Keratinocyte (primary cell): ENCODE data around the gene CD274. TPM values are rescaled to one million over a fixed set of nuclear protein-coding genes. Genes with fewer than 3 reads are reported as not detected.

Experiments
- DNase-seq: peaks from one replicate; pipeline ENCODE4 v3.0.0-alpha.2; 2011; ENCODE audit warnings: low read depth, missing footprints, low spot score
- FAIRE-seq: peaks from 2 replicates; lab custom pipeline; 2011; peaks lifted over from hg19 to GRCh38; lab: Jason Lieb, UNC
- H2AFZ ChIP-seq: 2 replicates; pipeline ENCODE4 v1.6.0; 2012; ENCODE audit warnings: low read length, control low read depth, inconsistent platforms; ENCODE audit not compliant: control insufficient read depth
- H3K27ac ChIP-seq: 2 replicates; pipeline ENCODE4 v1.5.1; 2011; ENCODE audit warnings: low read length; ENCODE audit not compliant: control insufficient read depth, insufficient read depth
- H3K27me3 ChIP-seq: 3 replicates; pipeline ENCODE4 v1.6.0; 2011; ENCODE audit warnings: low read length; ENCODE audit not compliant: control insufficient read depth, insufficient read depth; ENCODE audit errors: extremely low read depth
- H3K36me3 ChIP-seq, 2 experiments: 2 replicates in 1 of 2; 3 replicates in 1 of 2; pipeline ENCODE4 v1.5.1; 2011; ENCODE audit warnings: low read length in 2 of 2, mild to moderate bottlenecking in 1 of 2; ENCODE audit not compliant: control insufficient read depth in 2 of 2, insufficient read depth in 2 of 2; ENCODE audit errors: extremely low read depth in 1 of 2
- H3K4me1 ChIP-seq: 3 replicates; pipeline ENCODE4 v1.5.1; 2011; ENCODE audit warnings: low read length; ENCODE audit not compliant: control insufficient read depth, insufficient read depth; ENCODE audit errors: extremely low read depth
- H3K4me2 ChIP-seq: 3 replicates; pipeline ENCODE4 v1.6.0; 2011; ENCODE audit warnings: low read depth, low read length; ENCODE audit not compliant: control insufficient read depth, insufficient read depth; ENCODE audit errors: extremely low read depth
- H3K4me3 ChIP-seq, 3 experiments: fragments of 200-600 bp in 1 of 3; sonication (generic) in 1 of 3; 2 replicates in 2 of 3; 3 replicates in 1 of 3; pipeline ENCODE4 v1.5.1; 2011 to 2016; ENCODE audit warnings: low read length in 3 of 3, mild to moderate bottlenecking in 3 of 3, control low read depth in 2 of 3, inconsistent platforms in 1 of 3, low read depth in 1 of 3, mixed read lengths in 1 of 3, mixed run types in 1 of 3, moderate library complexity in 1 of 3; ENCODE audit not compliant: control insufficient read depth in 2 of 3, insufficient read depth in 2 of 3; ENCODE audit errors: extremely low read depth in 1 of 3
- H3K79me2 ChIP-seq: 2 replicates; pipeline ENCODE4 v1.6.0; 2012; ENCODE audit warnings: low read length; ENCODE audit not compliant: control insufficient read depth, insufficient read depth
- H3K9ac ChIP-seq: 3 replicates; pipeline ENCODE4 v1.6.0; 2011; ENCODE audit warnings: low read length; ENCODE audit not compliant: control insufficient read depth, insufficient read depth; ENCODE audit errors: extremely low read depth
- H3K9me1 ChIP-seq: 3 replicates; pipeline ENCODE4 v1.6.0; 2011; ENCODE audit warnings: low read length; ENCODE audit not compliant: control insufficient read depth, insufficient read depth; ENCODE audit errors: extremely low read depth
- H3K9me3 ChIP-seq: 2 replicates; pipeline ENCODE4 v1.5.1; 2012; ENCODE audit warnings: low read depth, low read length; ENCODE audit not compliant: control insufficient read depth
- H4K20me1 ChIP-seq: 3 replicates; pipeline ENCODE4 v1.6.0; 2011; ENCODE audit warnings: low read length; ENCODE audit not compliant: control insufficient read depth, insufficient read depth; ENCODE audit errors: extremely low read depth
- EZH2 ChIP-seq: IDR thresholded peaks from one replicate; pipeline ENCODE4 v1.6.1; 2012; ENCODE audit warnings: inconsistent platforms, mild to moderate bottlenecking, low read length, moderate library complexity
- dilution Hi-C: fragments of 300-500 bp; cut with MboI; formaldehyde crosslinking; loops from one replicate; pipeline ENCODE4 v1.7.0; 2020; ENCODE audit warnings: low sequenced_read_pairs; ENCODE audit not compliant: extremely low pct_ligation_motif_present
- polyA plus RNA-seq, 5 experiments: library from polyadenylated mRNA; depleted of rRNA in 3 of 5; stranded (reverse) in 3 of 5; stranded (forward) in 1 of 5; unstranded in 1 of 5; fragments of >200 nt; gene quantifications; 1 replicate in 1 of 5; 2 replicates in 3 of 5; 3 replicates in 1 of 5; pipeline versions ENCODE4 v1.2.1 to v1.2.3, GENCODE V29; 2011 to 2012; ENCODE audit warnings: missing spikeins in 2 of 5, low read depth in 1 of 5, low replicate concordance in 1 of 5
- TF ChIP-seq, protein P1 (sequence below), 3 experiments: IDR thresholded peaks in 1 of 3; conservative IDR thresholded peaks in 1 of 3; optimal IDR thresholded peaks in 1 of 3; 2 replicates in 2 of 3; 3 replicates in 1 of 3; pipeline versions ENCODE3 to v1.5.1; 2011; ENCODE audit warnings: low read length in 3 of 3, mild to moderate bottlenecking in 3 of 3, moderate library complexity in 2 of 3, control low read depth in 1 of 3, inconsistent platforms in 1 of 3; ENCODE audit not compliant: insufficient read depth in 2 of 3; ENCODE audit errors: extremely low read depth in 1 of 3

The CD274 gene
- polyA plus RNA-seq, 1 donor (not counting 4 experiments of a cell fraction or from before 2014, with no cell fraction given): 36.3 TPM

DNA sequence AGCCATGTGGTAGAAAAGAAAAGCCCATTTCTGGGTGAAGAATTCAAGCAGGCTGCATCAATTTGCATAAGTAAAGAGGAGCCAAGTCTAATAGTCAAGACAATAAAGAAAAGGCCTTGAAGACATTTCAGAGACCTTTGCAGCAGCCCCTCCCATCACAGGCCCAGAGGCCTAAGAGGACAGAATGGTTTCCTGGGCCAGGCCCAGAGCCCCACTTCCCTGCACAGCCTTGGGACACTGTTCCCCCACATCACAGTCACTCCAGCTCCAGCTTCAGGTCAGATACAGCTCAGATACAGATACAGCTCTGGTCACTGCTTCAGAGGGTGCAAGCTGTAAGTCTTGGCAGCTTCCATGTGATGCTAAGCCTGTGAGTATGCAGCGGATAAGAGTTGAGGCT is 41.7 kb upstream of the CD274 start:
- no peak overlapping the region for H3K4me3 ChIP-seq
- no peak overlapping the region for H2AFZ ChIP-seq
- H3K36me3 ChIP-seq: peaks cover 0 to 8% of the 10 kb centered on the region in 2 experiments
- H3K4me2 ChIP-seq: no peak overlapping the region
- H4K20me1 ChIP-seq: no peaks in the 10 kb centered on the region
- H3K4me1 ChIP-seq: no peaks in the 10 kb centered on the region
- dilution Hi-C loops: no loop called here
- no peak overlapping the region for H3K9ac ChIP-seq
- H3K27ac ChIP-seq: no peak overlapping the region
- DNase-seq: no peak
- H3K9me1 ChIP-seq: no peaks in the 10 kb centered on the region
- no peak for TF ChIP-seq EZH2
- TF ChIP-seq, protein P1, sequence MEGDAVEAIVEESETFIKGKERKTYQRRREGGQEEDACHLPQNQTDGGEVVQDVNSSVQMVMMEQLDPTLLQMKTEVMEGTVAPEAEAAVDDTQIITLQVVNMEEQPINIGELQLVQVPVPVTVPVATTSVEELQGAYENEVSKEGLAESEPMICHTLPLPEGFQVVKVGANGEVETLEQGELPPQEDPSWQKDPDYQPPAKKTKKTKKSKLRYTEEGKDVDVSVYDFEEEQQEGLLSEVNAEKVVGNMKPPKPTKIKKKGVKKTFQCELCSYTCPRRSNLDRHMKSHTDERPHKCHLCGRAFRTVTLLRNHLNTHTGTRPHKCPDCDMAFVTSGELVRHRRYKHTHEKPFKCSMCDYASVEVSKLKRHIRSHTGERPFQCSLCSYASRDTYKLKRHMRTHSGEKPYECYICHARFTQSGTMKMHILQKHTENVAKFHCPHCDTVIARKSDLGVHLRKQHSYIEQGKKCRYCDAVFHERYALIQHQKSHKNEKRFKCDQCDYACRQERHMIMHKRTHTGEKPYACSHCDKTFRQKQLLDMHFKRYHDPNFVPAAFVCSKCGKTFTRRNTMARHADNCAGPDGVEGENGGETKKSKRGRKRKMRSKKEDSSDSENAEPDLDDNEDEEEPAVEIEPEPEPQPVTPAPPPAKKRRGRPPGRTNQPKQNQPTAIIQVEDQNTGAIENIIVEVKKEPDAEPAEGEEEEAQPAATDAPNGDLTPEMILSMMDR (optimal IDR thresholded peaks at IDR 0.05 in 1 of 3, IDR thresholded peaks at IDR 0.05 in 1 of 3, conservative IDR thresholded peaks at IDR 0.05 in 1 of 3; ENCODE audit: extremely low read depth in 1 of 3, insufficient read depth in 2 of 3, low read length in 3 of 3): no peak
- no peaks in the 10 kb centered on the region for H3K27me3 ChIP-seq
- no peaks in the 10 kb centered on the region for H3K79me2 ChIP-seq
- FAIRE-seq: no peak
- H3K9me3 ChIP-seq: peaks cover 7% of the 10 kb centered on the region

DNA sequence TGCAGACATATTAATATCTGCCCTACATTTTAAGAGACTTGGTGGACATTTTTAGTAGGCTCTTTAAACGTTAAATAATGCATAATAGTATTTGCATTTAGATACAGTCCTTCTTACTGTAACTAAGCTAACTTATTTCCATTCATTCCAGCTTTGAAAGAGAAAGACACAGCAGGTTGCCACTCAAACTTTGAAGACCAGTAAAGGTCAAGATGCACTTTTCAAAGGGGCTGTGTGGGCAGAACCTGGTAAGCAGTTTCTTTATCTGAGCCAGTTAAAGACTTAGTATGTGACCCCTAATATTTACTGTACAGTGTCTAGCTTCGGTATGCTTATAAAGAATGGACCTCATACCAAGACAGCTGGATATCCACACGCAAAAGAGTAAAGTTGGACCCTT is 33.4 kb upstream of the CD274 start:
- no peak for FAIRE-seq
- TF ChIP-seq, protein P1 (optimal IDR thresholded peaks at IDR 0.05 in 1 of 3, IDR thresholded peaks at IDR 0.05 in 1 of 3, conservative IDR thresholded peaks at IDR 0.05 in 1 of 3; ENCODE audit: extremely low read depth in 1 of 3, insufficient read depth in 2 of 3, low read length in 3 of 3): no peak
- TF ChIP-seq EZH2: no peak
- dilution Hi-C loops: no loop called here

More for the DNA sequence above, 33.4 kb upstream of the CD274 start:
- H3K27ac ChIP-seq: no peak overlapping the region
- H3K79me2 ChIP-seq: no peaks in the 10 kb centered on the region
- H2AFZ ChIP-seq: no peak overlapping the region
- no peak overlapping the region for H3K4me3 ChIP-seq
- DNase-seq: no peak
- H3K4me2 ChIP-seq: no peak overlapping the region
- H3K27me3 ChIP-seq: no peaks in the 10 kb centered on the region
- no peak overlapping the region for H3K9ac ChIP-seq
- no peaks in the 10 kb centered on the region for H3K4me1 ChIP-seq
- peaks cover 3 to 4% of the 10 kb centered on the region in 2 experiments for H3K36me3 ChIP-seq
- H3K9me3 ChIP-seq: no peaks in the 10 kb centered on the region
- H4K20me1 ChIP-seq: no peaks in the 10 kb centered on the region
- no peaks in the 10 kb centered on the region for H3K9me1 ChIP-seq
